GM12874 (cell line): Measurements from ENCODE around the gene BCORL1.

ENCODE experiments used
- CTCF ChIP-seq: IDR thresholded peaks from 2 replicates; pipeline ENCODE4 v1.5.1; 2011; ENCODE audit warnings: low read depth, mild to moderate bottlenecking, control low read depth, low read length, moderate library complexity; ENCODE audit not compliant: insufficient read depth

Gene BCORL1

GRCh38 chrX:129940721-129941120 lies 41.7 kb upstream of the BCORL1 start:
- TF ChIP-seq CTCF = no peak

- no peak for TF ChIP-seq CTCF
Measured at GRCh38 chrX:129945131-129945530, 37.3 kb upstream of the BCORL1 start.

GRCh38 chrX:129953334-129953648 lies 29.1 kb upstream of the BCORL1 start:
- TF ChIP-seq CTCF = no peak

- TF ChIP-seq CTCF = no peak
Measured at GRCh38 chrX:129953881-129954280, 28.6 kb upstream of the BCORL1 start.

- no peak for TF ChIP-seq CTCF
Measured at GRCh38 chrX:129954804-129955203, 27.6 kb upstream of the BCORL1 start.

- no peak for TF ChIP-seq CTCF
Measured at GRCh38 chrX:129955682-129956081, 26.8 kb upstream of the BCORL1 start.

- TF ChIP-seq CTCF = no peak
Measured at GRCh38 chrX:129956145-129956544, 26.3 kb upstream of the BCORL1 start.

GRCh38 chrX:129956765-129957164 lies 25.7 kb upstream of the BCORL1 start:
- TF ChIP-seq CTCF = no peak
